Endodermal cell (in vitro differentiated cells): ENCODE data around the gene SPATA20. TPM values are rescaled to one million over a fixed set of nuclear protein-coding genes. Genes with fewer than 3 reads are reported as not detected.
A peak's percentile ranks its signal among the peaks of the same experiment; 100 is the strongest.

Experiments used
- DNase-seq: peaks from one replicate; pipeline ENCODE4 v3.0.0-alpha.2; 2017
- H3K27ac ChIP-seq: 2 replicates; pipeline ENCODE4 v1.5.1; 2013; ENCODE audit warnings: mild to moderate bottlenecking, low read depth, low read length, moderate library complexity
- H3K27me3 ChIP-seq: 2 replicates; pipeline ENCODE4 v1.6.1; 2013; ENCODE audit warnings: mild to moderate bottlenecking, low read length, moderate library complexity; ENCODE audit not compliant: insufficient read depth, control insufficient read depth, poor library complexity, severe bottlenecking
- H3K36me3 ChIP-seq: 2 replicates; pipeline ENCODE4 v1.7.0; 2013; ENCODE audit warnings: mild to moderate bottlenecking, low read length, moderate library complexity; ENCODE audit not compliant: control insufficient read depth, insufficient read depth
- H3K4me1 ChIP-seq: one replicate; pipeline ENCODE4 v1.7.0; 2013; ENCODE audit warnings: low read length; ENCODE audit not compliant: control insufficient read depth, insufficient read depth
- H3K4me3 ChIP-seq: 2 replicates; pipeline ENCODE4 v1.5.1; 2013; ENCODE audit warnings: mild to moderate bottlenecking, low read length, moderate library complexity
- H3K9ac ChIP-seq: 2 replicates; pipeline ENCODE4 v1.6.1; 2013; ENCODE audit warnings: mild to moderate bottlenecking, low read length, moderate library complexity; ENCODE audit not compliant: poor library complexity, severe bottlenecking; ENCODE audit errors: extremely low read depth
- H3K9me3 ChIP-seq: 2 replicates; pipeline ENCODE4 v1.6.1; 2013; ENCODE audit warnings: mild to moderate bottlenecking, low read length, moderate library complexity; ENCODE audit not compliant: control insufficient read depth
- H3K27ac Mint-ChIP-seq: 2 replicates; pipeline ENCODE4 v1.8.0; 2020; ENCODE audit warnings: mixed read lengths
- H3K27me3 Mint-ChIP-seq: 2 replicates; pipeline ENCODE4 v1.8.0; 2021; ENCODE audit warnings: mild to moderate bottlenecking, mixed read lengths; ENCODE audit not compliant: insufficient read depth
- H3K36me3 Mint-ChIP-seq: 2 replicates; pipeline ENCODE4 v1.8.0; 2020; ENCODE audit warnings: low read depth, mixed read lengths
- H3K4me1 Mint-ChIP-seq: 2 replicates; pipeline ENCODE4 v1.8.0; 2020; ENCODE audit warnings: mixed read lengths
- H3K4me3 Mint-ChIP-seq: 2 replicates; pipeline ENCODE4 v1.8.0; 2020; ENCODE audit warnings: mild to moderate bottlenecking, moderate library complexity, mixed read lengths
- H3K9me3 Mint-ChIP-seq: 2 replicates; pipeline ENCODE4 v1.8.0; 2020; ENCODE audit warnings: mild to moderate bottlenecking, mixed read lengths
- WGBS, 2 experiments: methylation state at CpG; one replicate each; pipeline versions ENCODE4 v1.1.5 to v1.1.7; 2013; ENCODE audit warnings: missing lambda C conversion rate in 2 of 2, mixed read lengths in 1 of 2; ENCODE audit not compliant: insufficient coverage in 1 of 2, insufficient read length in 1 of 2; 5-methylcytosine and 5-hydroxymethylcytosine counted together
- total RNA-seq, 2 donors: library from RNA; stranded (reverse); fragmentation: NEBNext Ultra II Directional in 1 of 2; extraction: Animal tissue kit (Norgen Biotek cat#: 25700) in 1 of 2; gene quantifications; 2 replicates in 1 of 2; 3 replicates in 1 of 2; pipeline ENCODE4 v1.2.1, GENCODE V29; 2021
- TF ChIP-seq, protein P1 (sequence below): fragments of 200-600 bp; sonication (generic); conservative IDR thresholded peaks from 2 replicates; pipeline ENCODE4 v1.5.0; 2021; ENCODE audit warnings: antibody characterized with exemption, mild to moderate bottlenecking

The SPATA20 gene
- total RNA-seq, 2 donors from 2014 or later = 40.4 to 40.5 TPM

DNA sequence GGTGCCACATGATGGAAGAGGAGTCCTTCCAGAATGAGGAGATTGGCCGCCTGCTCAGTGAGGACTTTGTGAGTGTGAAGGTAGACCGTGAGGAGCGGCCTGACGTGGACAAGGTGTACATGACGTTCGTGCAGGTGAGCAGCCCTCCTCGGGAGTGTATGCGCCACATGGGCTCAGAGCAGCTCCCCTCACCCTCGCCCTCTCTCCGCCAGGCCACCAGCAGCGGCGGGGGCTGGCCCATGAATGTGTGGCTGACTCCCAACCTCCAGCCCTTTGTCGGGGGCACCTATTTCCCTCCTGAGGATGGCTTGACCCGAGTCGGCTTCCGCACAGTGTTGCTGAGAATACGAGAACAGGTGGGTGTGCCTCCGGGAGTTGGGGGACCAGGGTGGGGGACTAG is 1.9 kb downstream of the SPATA20 start:
- no peak overlapping the region for H3K27ac ChIP-seq
- no peak overlapping the region for H3K9ac ChIP-seq
- H3K27me3 ChIP-seq = no peaks in the 10 kb centered on the region
- H3K4me1 ChIP-seq = peaks cover 6% of the 10 kb centered on the region
- 89 to 90% methylated on average over 12 to 18 of the region's 18 CpGs for WGBS, 2 experiments
- Mint-ChIP-seq H3K9me3 (no peaks in the 10 kb centered on the region), H3K36me3 (no peaks in the 10 kb centered on the region), H3K27ac (no peak overlapping the region), H3K4me3 (no peak overlapping the region), H3K27me3 (peaks cover 18% of the 10 kb centered on the region), H3K4me1 (no peaks in the 10 kb centered on the region)
- no peak overlapping the region for H3K4me3 ChIP-seq
- DNase-seq = no peak
- TF ChIP-seq, protein P1, sequence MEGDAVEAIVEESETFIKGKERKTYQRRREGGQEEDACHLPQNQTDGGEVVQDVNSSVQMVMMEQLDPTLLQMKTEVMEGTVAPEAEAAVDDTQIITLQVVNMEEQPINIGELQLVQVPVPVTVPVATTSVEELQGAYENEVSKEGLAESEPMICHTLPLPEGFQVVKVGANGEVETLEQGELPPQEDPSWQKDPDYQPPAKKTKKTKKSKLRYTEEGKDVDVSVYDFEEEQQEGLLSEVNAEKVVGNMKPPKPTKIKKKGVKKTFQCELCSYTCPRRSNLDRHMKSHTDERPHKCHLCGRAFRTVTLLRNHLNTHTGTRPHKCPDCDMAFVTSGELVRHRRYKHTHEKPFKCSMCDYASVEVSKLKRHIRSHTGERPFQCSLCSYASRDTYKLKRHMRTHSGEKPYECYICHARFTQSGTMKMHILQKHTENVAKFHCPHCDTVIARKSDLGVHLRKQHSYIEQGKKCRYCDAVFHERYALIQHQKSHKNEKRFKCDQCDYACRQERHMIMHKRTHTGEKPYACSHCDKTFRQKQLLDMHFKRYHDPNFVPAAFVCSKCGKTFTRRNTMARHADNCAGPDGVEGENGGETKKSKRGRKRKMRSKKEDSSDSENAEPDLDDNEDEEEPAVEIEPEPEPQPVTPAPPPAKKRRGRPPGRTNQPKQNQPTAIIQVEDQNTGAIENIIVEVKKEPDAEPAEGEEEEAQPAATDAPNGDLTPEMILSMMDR = no peak
- no peaks in the 10 kb centered on the region for H3K9me3 ChIP-seq
- H3K36me3 ChIP-seq = no peaks in the 10 kb centered on the region

GRCh38 chr17:50549256-50549941 is 2.4 kb downstream of the SPATA20 start:
- no peak overlapping the region for H3K4me3 Mint-ChIP-seq
- DNase-seq = no peak
- Histone ChIP-seq H3K27me3 (no peaks in the 10 kb centered on the region), H3K36me3 (no peaks in the 10 kb centered on the region), H3K27ac (no peak overlapping the region), H3K4me3 (no peak overlapping the region), H3K4me1 (peaks cover 6% of the 10 kb centered on the region), H3K9me3 (no peaks in the 10 kb centered on the region), H3K9ac (no peak overlapping the region)
- peak overlapping the region; percentile 31 for H3K27ac Mint-ChIP-seq
- no peaks in the 10 kb centered on the region for H3K9me3 Mint-ChIP-seq
- no peaks in the 10 kb centered on the region for H3K4me1 Mint-ChIP-seq
- H3K36me3 Mint-ChIP-seq = no peaks in the 10 kb centered on the region
- H3K27me3 Mint-ChIP-seq = peaks cover 13% of the 10 kb centered on the region
- TF ChIP-seq, protein P1 = no peak
- WGBS, 2 experiments = 92 to 96% methylated on average over 18 to 19 of the region's 19 CpGs

- Histone ChIP-seq H3K9me3 (no peaks in the 10 kb centered on the region), H3K27me3 (no peaks in the 10 kb centered on the region), H3K27ac (no peak overlapping the region), H3K36me3 (no peaks in the 10 kb centered on the region), H3K4me3 (no peak overlapping the region), H3K9ac (no peak overlapping the region), H3K4me1 (peaks cover 6% of the 10 kb centered on the region)
- Mint-ChIP-seq H3K4me3 (no peak overlapping the region), H3K27ac (peak overlapping the region; percentile 31), H3K9me3 (no peaks in the 10 kb centered on the region), H3K4me1 (no peaks in the 10 kb centered on the region), H3K36me3 (peaks cover 2% of the 10 kb centered on the region), H3K27me3 (peaks cover 10% of the 10 kb centered on the region)
- WGBS, 2 experiments = 97 to 100% methylated on average over 5 to 11 of the region's 11 CpGs
- no peak for DNase-seq
- TF ChIP-seq, protein P1 = no peak
These were observed 3.0 kb downstream of the SPATA20 start for GRCh38 chr17:50549969-50550368.
